ENCODE measurements around the gene HOXC12. TPM values are rescaled to one million over a fixed set of nuclear protein-coding genes. Genes with fewer than 3 reads are reported as not detected.

Gene HOXC12
- total and polyA plus RNA-seq, 12 donors: not detected

DNA sequence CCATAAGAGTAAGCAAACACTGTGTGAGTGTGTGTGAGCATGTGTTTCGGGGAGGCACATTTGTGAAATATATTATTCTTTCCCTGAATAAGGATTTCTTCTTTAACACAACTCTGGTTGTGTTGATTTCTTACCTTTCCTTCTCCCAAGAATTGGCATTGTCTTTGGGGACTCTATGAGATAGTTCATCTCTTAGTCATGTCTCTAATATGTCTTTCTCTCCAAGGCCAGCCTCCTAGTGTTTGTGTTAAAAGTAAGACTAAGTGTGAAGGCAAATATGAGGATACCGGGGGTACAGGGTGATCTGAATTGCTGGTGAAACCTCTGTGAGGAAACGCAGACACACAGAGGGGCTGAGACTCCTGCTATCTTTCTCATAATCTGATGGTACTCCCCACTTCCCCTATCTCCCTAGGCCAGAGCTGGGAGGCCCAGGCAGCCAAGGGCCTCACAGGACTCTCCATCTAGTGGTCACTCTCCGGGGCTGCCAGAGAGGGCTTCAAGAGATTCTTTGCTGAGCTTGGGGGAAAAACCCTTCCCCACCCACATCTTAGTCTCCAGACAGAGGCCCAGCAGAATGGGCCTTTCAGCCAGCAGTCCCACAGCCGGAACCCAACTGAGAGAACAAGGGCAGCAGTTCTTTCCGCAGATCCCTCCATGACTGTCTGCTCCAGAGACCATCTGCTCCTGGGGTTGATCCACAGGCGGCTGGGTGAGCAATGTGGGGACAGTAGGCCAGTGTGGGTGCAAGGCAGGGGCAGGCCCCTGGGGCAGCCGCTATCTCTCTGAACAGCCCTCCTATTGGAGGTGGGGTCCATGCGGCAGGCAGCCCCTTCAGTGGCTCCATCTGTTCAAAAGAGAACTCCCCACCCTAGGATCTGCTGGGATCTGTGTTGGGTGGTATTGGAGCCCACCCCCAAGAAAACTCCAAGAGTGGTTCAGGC lies 5.8 kb upstream of the HOXC12 start:
- TF ChIP-seq POLR2A (IDR thresholded peaks at IDR 0.05): no peak
- no peak for TF ChIP-seq CTCF (IDR thresholded peaks at IDR 0.05)
- peaks cover 93% of the 10 kb centered on the region for H3K27me3 ChIP-seq
- H3K36me3 ChIP-seq (replicated peaks in 1 of 2): no peaks in the 10 kb centered on the region
- no peak overlapping the region for H3K4me3 ChIP-seq
- peaks cover 0 to 5% of the 10 kb centered on the region in 2 donors for H3K4me1 ChIP-seq (replicated peaks in 1 of 2)
- no peaks in the 10 kb centered on the region for H3K9me3 ChIP-seq (replicated peaks in 1 of 3)
- no peak overlapping the region for H3K27ac ChIP-seq
- WGBS, 4 donors: 63 to 76% (median 67%) methylated on average over 7 to 9 of the region's 9 CpGs
- intact Hi-C loops (cut with DNase I): no loop called here
- no peak for DNase-seq

DNA sequence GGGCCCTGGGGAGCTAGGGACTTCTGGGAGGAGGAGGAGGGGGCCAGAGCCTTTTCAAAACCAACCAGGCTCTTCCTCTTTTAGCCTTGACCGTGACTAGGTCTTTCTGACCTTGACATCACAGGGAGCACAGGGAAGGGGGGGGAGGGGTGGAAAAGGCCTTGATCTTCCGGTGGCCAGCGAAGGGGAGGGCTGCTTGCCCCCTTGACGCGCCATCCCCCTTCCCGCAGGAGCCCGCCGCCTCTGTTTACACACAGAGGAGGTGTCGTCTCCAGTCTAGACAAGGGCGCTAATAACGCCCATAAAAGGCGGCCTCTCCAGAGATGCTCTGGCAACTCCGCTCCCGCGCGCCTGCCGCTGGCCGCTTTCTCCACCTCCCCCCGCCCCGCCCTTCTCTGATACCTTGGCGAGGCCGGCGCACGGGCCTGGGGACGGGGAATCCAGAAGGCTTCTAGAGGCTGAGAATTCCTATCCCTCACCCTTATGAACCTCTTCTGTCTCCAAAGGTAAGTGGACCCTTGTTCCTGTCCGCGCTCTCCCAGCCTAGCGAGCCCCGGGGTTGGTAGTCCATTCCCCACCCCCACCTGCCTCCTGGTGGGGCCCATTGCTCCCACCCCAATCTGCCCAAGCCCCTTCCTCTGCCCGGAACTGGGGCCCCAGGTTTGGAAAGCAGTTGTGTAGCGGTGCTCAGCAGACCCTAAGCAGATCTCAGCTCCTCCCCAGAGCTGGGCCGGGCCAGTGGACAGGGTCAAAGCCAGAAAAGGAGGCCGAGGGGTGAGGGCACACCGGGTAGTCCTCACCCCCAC lies 4.9 kb upstream of the HOXC12 start:
- Histone ChIP-seq H3K4me3 (no peak overlapping the region), H3K27me3 (peaks cover 93% of the 10 kb centered on the region), H3K9me3 (replicated peaks in 1 of 3) (no peaks in the 10 kb centered on the region), H3K36me3 (replicated peaks in 1 of 2) (no peaks in the 10 kb centered on the region), H3K27ac (no peak overlapping the region), H3K4me1 (replicated peaks in 1 of 2) (peaks cover 0 to 5% of the 10 kb centered on the region in 2 donors)
- intact Hi-C loops (cut with DNase I): no loop called here
- 7% methylated on average over 20 to 34 of the region's 34 CpGs for WGBS, 4 donors
- no peak for DNase-seq
- TF ChIP-seq CTCF (IDR thresholded peaks at IDR 0.05) (no peak), POLR2A (IDR thresholded peaks at IDR 0.05) (no peak)

DNA sequence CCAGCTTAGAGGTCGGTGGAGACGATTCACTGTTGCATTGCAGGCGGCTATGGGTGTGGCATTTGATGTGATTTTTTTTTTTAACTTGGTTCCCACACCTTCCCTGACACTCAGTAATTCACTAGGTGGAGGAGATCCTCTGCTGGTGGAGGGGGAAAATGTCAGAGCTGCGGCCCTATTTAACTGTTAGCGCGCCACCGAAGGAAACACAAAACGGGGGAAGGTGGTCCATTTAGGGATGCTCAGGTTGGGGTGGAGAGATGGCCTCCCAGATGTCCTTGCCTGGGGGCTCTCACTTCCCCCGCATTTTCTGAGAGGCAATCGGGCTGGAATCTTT lies 4.3 kb upstream of the HOXC12 start:
- no peak for DNase-seq
- Histone ChIP-seq H3K27ac (no peak overlapping the region), H3K4me3 (no peak overlapping the region), H3K4me1 (replicated peaks in 1 of 2) (peaks cover 0 to 5% of the 10 kb centered on the region in 2 donors), H3K9me3 (replicated peaks in 1 of 3) (no peaks in the 10 kb centered on the region), H3K27me3 (peaks cover 93% of the 10 kb centered on the region), H3K36me3 (replicated peaks in 1 of 2) (no peaks in the 10 kb centered on the region)
- intact Hi-C loops (cut with DNase I): no loop called here
- 4 to 9% (median 6%) methylated on average over 10 of the region's 10 CpGs for WGBS, 4 donors
- TF ChIP-seq POLR2A (IDR thresholded peaks at IDR 0.05) (no peak), CTCF (IDR thresholded peaks at IDR 0.05) (no peak)

DNA sequence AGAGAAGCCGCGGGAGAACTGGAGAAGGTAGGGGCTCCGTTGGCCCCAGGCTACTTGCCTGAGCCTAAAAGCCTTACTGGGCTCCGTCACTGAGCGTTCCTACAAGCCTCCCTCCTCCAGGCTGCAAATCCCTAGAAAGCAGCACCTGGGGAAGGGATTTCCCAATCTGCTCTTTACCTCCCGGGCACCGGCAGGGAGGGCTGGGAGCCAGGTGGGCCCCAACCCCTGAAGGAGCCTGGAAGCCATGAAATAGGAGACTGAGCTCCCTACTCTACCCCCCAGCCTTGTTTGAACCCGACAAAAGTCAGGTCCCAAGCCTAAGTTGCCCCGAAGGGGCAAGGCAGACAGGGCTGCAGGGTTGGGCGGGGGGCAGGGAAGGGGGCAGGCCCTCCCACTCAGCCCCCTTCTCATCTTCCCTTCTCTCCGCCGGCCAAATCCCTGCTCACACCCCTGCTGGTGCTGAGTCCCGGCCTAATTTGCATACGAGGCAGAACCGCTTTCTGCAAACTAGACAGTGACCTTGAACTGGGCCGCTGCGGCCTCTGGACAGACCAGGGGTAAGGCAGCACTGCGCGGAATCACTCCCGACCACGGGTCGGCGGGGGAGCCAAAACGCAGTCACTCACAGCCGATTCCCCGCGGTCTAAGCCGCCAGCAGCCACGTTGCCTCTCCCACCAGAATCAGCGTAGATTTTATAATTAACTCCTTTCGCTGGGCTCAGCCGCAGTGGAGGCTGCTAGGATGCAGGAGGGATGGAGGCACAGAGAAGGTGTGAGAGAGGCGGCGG lies 3.7 kb upstream of the HOXC12 start:
- DNase-seq: peak in 1 of 7 donors; percentile 28
- intact Hi-C loops (cut with DNase I): no loop called here
- WGBS, 4 donors: 4 to 15% (median 8%) methylated on average over 13 to 34 of the region's 34 CpGs
- peaks cover 0 to 5% of the 10 kb centered on the region in 2 donors for H3K4me1 ChIP-seq (replicated peaks in 1 of 2)
- H3K4me3 ChIP-seq: no peak overlapping the region
- H3K9me3 ChIP-seq (replicated peaks in 1 of 3): no peaks in the 10 kb centered on the region
- H3K36me3 ChIP-seq (replicated peaks in 1 of 2): no peaks in the 10 kb centered on the region
- TF ChIP-seq POLR2A (IDR thresholded peaks at IDR 0.05) (no peak), CTCF (IDR thresholded peaks at IDR 0.05) (no peak)
- peaks cover 93% of the 10 kb centered on the region for H3K27me3 ChIP-seq
- no peak overlapping the region for H3K27ac ChIP-seq

All from adrenal gland (tissue), 12 donors.